GM15510 (cell line): Measurements from ENCODE around the gene NEB.

Source experiments
- POLR2A ChIP-seq: IDR thresholded peaks from 3 replicates; pipeline ENCODE4 v1.6.1; 2011; ENCODE audit warnings: borderline replicate concordance; ENCODE audit not compliant: insufficient read length; ENCODE audit errors: extremely low read depth

NEB gene, protein sequence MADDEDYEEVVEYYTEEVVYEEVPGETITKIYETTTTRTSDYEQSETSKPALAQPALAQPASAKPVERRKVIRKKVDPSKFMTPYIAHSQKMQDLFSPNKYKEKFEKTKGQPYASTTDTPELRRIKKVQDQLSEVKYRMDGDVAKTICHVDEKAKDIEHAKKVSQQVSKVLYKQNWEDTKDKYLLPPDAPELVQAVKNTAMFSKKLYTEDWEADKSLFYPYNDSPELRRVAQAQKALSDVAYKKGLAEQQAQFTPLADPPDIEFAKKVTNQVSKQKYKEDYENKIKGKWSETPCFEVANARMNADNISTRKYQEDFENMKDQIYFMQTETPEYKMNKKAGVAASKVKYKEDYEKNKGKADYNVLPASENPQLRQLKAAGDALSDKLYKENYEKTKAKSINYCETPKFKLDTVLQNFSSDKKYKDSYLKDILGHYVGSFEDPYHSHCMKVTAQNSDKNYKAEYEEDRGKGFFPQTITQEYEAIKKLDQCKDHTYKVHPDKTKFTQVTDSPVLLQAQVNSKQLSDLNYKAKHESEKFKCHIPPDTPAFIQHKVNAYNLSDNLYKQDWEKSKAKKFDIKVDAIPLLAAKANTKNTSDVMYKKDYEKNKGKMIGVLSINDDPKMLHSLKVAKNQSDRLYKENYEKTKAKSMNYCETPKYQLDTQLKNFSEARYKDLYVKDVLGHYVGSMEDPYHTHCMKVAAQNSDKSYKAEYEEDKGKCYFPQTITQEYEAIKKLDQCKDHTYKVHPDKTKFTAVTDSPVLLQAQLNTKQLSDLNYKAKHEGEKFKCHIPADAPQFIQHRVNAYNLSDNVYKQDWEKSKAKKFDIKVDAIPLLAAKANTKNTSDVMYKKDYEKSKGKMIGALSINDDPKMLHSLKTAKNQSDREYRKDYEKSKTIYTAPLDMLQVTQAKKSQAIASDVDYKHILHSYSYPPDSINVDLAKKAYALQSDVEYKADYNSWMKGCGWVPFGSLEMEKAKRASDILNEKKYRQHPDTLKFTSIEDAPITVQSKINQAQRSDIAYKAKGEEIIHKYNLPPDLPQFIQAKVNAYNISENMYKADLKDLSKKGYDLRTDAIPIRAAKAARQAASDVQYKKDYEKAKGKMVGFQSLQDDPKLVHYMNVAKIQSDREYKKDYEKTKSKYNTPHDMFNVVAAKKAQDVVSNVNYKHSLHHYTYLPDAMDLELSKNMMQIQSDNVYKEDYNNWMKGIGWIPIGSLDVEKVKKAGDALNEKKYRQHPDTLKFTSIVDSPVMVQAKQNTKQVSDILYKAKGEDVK (N-terminal part only)

DNA sequence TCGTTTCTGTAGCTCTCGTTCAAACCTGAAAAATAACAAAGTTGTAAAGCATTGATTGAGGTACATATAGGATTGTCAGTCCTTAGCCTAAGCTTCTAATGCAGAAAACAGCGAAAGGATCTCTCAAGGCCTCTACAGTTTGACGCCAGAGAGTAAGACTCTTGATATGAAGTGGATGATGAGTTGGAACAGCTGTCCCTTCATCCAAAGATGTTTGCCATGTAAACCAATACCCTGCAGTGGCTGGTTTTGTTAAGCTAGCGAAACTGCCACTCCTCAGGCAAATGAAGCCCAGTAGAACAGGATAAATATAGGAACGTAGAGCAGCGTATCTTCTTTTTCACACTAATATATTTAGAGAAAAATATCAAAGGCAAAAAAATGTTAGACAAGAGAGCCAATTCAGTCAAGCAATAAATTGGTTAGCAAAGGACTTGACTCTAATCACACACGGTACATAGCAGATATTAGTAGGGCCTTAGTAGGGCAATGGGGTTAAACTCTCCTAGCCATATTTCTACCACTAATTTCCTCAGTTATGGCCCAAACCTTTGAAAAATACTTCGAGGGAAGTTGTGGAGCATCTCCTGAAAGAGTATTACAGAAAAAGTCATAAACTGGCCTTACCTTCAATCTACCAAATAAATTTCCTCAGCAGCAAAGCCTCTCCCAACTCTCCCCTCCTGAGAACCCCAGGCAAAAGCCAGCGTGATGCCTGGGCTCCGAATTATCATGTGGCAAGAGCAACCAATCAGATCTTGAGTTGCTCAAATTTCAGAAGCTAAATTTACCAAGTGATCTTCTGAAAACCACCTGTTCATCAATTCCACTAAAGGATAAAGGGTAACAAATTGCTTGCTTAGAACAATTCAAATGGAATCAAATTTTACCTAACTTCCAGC, at the start of gene NEB:
Gene NEB (minus strand): TSS at position 706 of the 902 bp plus-strand sequence. CDS start 1,320 bp downstream, outside the sequence.
- no peak for TF ChIP-seq POLR2A

DNA sequence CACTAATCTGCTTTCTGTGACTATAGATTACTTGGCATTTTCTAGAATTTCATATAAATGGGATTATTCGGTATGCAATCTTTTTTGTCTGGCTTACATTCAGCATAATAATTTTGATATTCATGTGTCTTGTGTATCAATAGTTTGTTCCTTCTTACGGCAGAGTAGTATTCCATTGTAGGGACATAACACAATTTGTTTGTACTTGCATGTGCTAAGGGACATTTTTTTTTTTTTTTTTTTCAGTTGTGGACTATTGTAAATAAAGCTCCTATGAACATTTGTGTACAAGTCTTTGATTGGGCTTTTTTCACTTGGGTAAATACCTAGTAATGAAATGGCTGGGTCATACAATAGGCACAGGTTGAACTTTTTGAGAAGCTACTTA, 48.9 kb upstream of the NEB start:
- TF ChIP-seq POLR2A, result no peak

DNA sequence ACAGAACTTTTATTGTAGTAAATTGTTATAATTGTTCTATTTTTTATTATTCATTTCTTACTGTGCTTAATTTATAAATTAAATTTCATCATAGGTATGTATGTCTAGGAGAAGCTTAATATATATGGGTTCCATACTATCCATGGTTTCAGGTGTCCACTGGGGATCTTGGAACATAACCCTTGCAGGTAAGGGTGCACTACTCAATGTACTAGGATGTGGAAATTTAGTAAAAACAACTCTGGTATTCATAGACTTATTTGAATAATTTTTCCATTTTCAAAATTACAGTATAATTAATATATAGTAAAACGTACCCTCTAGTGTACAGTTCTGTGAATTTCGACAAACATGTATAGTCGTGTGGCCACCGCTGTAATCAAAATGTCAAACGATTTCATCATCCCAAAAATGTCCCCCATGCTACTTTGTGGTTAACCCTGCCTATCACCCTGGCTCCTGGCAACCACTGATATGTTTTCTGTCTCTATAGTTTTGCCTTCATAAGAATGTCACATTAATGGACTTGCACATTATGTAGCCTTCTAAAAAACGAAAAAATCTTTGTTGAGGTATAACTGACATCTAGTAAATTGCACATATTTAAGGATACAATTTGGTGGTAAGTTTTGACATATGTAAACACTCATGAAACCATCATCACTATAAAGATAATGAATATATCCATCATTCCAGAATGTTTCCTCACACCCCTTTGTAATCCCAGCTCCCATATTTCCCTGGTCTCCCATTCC, 48.3 kb upstream of the NEB start:
- TF ChIP-seq POLR2A, result no peak

DNA sequence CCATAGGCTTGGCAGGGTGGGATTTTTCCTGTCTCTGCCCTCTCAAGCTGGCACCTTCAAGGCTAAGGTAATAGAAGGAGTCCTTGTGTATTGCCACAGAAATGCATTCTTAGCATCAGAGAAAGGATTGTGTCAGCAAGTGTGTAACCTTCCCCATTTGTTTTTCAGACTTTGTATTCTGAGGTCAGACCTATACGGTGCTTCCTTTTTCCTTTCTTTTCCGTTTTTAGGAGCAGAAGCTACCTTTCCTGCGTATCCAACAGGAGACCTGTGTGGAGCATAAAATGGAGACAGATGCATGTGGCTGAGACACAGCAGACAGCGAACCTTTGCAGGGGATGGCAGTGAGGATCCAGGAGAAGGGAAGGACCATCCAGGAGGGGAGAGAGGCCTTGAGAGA, 47.4 kb upstream of the NEB start:
- TF ChIP-seq POLR2A, result no peak

DNA sequence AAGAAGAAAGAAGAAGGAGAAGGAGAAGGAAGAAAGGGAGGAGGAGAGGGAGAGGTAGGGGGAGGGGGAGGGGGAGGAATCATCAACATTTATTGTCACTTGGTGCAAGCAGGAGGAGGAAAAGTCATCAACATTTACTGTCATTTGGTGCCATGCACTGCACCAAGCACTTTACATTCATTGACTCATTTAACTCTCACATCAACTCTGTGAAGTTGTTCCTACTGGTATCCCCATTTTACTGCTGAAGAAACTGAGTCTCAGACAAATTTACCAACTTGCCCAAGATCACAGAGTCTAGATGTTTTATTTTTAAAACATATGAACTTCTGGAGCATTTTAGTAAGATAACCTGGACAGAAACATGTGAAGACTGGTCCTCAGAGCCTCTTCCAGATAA, 46.7 kb upstream of the NEB start:
- TF ChIP-seq POLR2A, result no peak

DNA sequence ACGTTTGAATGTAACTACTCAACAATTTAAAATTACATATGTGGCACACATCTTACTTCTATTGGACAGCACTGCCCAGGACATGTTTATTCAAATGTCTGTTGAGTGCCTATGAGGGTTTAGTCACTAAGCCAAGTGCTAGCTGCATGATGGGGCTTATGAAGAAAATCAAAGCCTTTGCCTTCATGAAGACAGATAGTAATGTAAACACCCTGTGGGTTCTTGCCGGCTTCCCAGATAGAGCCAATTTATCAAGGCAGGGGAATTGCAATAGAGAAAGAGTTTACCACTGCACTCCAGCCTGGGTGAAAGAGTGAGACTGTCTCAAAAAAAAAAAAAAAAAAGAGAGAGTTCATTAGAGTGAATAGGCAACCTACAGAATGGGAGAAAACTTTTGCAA, 43.7 kb upstream of the NEB start:
- TF ChIP-seq POLR2A, result no peak

DNA sequence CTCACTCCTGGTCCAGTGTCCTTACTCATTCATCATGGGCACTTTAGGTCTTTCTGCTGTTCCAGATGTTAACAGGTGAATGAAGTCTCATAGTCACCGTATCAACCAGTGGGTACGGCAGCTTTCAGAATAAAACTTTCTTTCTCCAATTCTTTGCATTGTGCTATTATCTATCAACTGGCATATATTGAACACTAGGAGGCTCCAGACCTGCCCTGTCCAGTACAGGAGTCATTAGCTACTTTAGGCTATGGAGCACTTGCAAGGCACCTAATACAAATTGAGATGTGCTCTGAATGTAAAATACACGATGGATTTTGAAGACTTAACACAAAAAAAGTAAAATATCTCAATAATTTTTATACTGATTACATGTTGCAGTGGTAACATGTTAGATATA, 43.2 kb upstream of the NEB start:
- no peak for TF ChIP-seq POLR2A

DNA sequence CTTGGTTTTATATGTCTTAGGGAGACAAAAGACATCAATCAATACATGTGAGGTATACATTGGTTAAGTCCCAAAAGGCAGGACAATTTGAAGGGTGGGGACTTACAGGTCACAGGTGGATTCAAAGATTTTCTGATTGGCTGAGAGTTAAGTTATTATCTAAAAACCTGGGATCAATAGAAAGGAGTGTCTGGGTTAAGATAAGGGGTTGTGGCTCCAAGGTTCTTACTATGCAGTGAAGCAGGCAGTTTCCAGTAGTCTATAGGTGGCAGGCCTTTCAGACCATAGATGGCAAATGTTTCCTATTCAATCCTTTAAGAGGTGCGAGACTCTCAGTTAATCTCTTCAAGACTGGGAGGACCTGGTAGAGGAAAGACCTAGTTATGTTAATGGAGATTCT, 42.1 kb upstream of the NEB start:
- no peak for TF ChIP-seq POLR2A

DNA sequence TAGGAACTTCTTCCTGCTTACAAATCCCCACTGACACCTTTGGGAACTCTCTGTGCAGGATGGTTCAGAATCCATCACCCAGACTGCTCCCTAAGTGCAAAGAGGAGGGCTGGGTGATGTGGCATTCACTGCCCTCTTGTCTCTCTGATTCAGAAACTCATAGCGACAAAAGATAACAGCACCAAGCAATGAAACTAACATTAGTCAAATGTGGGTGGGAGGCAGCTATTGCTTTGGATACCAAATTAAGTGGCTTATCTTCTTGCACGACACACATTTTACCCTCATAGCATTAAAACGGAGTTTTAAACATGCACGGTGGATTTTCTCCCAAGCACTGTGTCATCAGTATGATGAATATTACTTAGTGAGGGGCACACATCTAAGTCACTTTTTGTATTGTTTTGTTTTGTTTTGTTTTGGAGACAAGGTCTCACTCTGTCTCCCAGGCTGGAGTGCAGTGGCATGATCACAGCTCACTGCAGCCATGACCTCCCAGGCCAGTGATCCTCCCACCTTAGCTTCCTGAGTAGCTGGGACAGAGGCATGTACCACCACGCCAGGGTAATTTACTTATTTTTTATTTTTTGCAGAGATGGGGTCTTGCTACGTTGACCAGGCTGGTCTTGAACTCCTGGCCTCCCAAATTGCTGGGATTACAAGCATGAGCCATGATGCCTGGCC, 40.9 kb upstream of the NEB start:
- TF ChIP-seq POLR2A, result no peak

DNA sequence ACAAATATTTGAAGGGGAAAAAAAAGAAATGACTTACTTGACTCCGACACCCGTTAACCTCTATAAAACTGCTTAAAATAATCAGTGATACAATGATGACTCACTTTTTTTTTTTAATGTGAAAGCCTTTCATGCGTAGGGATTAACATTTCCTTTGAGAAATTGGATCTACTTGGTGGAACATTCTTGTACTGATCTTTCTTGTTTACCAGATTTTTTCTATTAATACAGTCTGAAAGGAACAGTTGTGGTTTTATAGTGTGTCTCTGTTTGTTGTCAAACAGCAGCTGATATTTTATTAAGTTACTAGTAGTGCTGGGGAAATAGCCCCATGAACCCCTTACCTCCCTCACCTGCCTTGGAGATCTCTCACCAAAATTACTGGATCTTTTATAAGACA, 40.2 kb upstream of the NEB start:
- TF ChIP-seq POLR2A, result no peak

DNA sequence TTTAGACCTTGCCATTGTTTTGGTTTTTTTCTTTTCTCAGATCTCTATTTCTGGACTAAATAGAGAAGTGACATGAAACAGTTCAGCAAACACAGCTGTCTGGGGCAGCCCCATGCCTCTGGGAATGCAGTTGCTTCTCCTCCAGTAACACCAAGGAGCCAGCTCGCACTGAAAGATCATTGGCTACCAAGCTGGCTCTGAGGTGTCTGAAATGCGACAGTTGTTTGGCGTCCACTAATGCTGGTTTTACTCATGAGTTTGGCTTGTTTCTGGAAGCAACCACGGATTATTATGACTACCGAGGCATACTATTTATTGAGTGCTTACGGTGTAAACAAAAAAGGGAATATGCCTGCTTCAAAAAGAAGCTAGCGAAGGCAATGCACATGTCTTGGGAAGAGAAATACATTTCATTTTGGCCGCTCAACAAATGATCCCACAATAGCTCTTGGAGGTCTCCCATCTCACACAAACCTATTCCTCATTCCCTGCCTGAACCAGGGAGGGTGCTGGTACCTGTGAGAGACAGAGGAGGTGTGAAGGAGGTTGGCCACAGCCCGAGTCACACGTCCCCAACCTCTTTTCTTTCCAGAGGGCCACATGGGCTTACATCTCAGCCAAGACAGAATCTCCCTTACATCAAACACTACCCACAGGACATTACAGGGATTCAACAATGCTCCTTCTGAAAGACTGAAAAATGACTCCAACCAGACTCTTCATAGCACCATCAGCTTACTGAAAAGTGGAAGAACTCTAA, 37.5 kb upstream of the NEB start:
- no peak for TF ChIP-seq POLR2A

DNA sequence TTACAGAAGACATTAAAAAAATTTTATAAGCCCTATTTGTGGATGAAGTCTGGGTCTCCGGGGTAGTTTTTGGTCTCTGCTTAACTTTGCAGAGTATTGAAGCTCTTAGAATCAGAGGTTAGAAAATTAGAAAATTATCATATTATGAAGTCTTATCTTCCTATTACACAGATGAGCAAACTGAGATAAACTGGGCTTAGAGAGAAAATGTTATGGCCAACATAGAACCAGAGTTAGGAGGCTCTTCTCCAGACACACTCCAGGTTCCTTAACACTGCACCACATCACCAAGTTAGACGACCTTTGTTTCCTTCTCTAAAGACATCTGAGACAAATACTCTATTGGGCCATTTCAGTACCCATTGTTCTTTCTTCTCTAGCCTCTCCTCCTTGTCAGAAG, 36.7 kb upstream of the NEB start:
- TF ChIP-seq POLR2A, result no peak
